ENCODE data around the gene RTN4R.

RTN4R gene

GRCh38 chr22:20211997-20212753, 55.9 kb downstream of the RTN4R start:
- no peak for DNase-seq

GRCh38 chr22:20211409-20211996, 56.6 kb downstream of the RTN4R start:
- no peak for DNase-seq

GRCh38 chr22:20210473-20211059, 57.6 kb downstream of the RTN4R start:
- no peak for DNase-seq

- no peak for DNase-seq
Measured at GRCh38 chr22:20209761-20210250, 58.3 kb downstream of the RTN4R start.

- DNase-seq = no peak
Measured at GRCh38 chr22:20208713-20209310, 59.3 kb downstream of the RTN4R start.

- no peak for DNase-seq
Measured at GRCh38 chr22:20207277-20208025, 60.7 kb downstream of the RTN4R start.

GRCh38 chr22:20206709-20207215, 61.4 kb downstream of the RTN4R start:
- no peak for DNase-seq

- DNase-seq = no peak
Measured at GRCh38 chr22:20205964-20206708, 62.0 kb downstream of the RTN4R start.

- DNase-seq = no peak
Measured at GRCh38 chr22:20205464-20205963, 62.6 kb downstream of the RTN4R start.

- DNase-seq = no peak
Measured at GRCh38 chr22:20204806-20205205, 63.3 kb downstream of the RTN4R start.

GRCh38 chr22:20204311-20204710, 63.8 kb downstream of the RTN4R start:
- no peak for DNase-seq

- DNase-seq = no peak
Measured at GRCh38 chr22:20203552-20204201, 64.4 kb downstream of the RTN4R start.

- no peak for DNase-seq
Measured at GRCh38 chr22:20203142-20203551, 65.0 kb downstream of the RTN4R start.

- no peak for DNase-seq
Measured at GRCh38 chr22:20201837-20202392, 66.2 kb downstream of the RTN4R start.

GRCh38 chr22:20199906-20200305, 68.2 kb downstream of the RTN4R start:
- no peak for DNase-seq

GRCh38 chr22:20199413-20199842, 68.7 kb downstream of the RTN4R start:
- no peak for DNase-seq

- DNase-seq = no peak
Measured at GRCh38 chr22:20198557-20199319, 69.4 kb downstream of the RTN4R start.

- no peak for DNase-seq
Measured at GRCh38 chr22:20197407-20198030, 70.6 kb downstream of the RTN4R start.

- no peak for DNase-seq
Measured at GRCh38 chr22:20196094-20196842, 71.8 kb downstream of the RTN4R start.
